Esophagus muscularis mucosa (tissue), 4 donors: ENCODE results near the gene ST8SIA6. TPM values are rescaled to one million over a fixed set of nuclear protein-coding genes. Genes with fewer than 3 reads are reported as not detected.

ENCODE experiments used
- DNase-seq: peaks from one replicate; pipeline ENCODE4 v3.0.0-alpha.2; 2017; ENCODE audit errors: extremely low spot score
- H3K27ac ChIP-seq, 4 donors: fragments of 200-600 bp; sonication (generic); replicated peaks in 1 of 4; 1 replicate in 3 of 4; 2 replicates in 1 of 4; pipeline ENCODE4 v1.5.1; 2016 to 2019; ENCODE audit warnings: mild to moderate bottlenecking in 1 of 4
- H3K27me3 ChIP-seq, 4 donors: fragments of 200-600 bp; sonication (generic); one replicate each; pipeline versions ENCODE4 v1.5.1 to v1.6.0; 2016 to 2019
- H3K36me3 ChIP-seq, 4 donors: fragments of 200-600 bp; sonication (generic); one replicate each; pipeline ENCODE4 v1.5.1; 2016 to 2019
- H3K4me1 ChIP-seq, 4 donors: fragments of 200-600 bp; sonication (generic); one replicate each; pipeline ENCODE4 v1.5.1; 2016 to 2019
- H3K4me3 ChIP-seq, 4 donors: fragments of 200-600 bp; sonication (generic); 1 replicate in 2 of 4; 2 replicates in 2 of 4; pipeline ENCODE4 v1.5.1; 2016 to 2019; ENCODE audit warnings: mild to moderate bottlenecking in 4 of 4, moderate library complexity in 1 of 4
- H3K9me3 ChIP-seq, 4 donors: fragments of 200-600 bp; sonication (generic); 1 replicate in 3 of 4; 2 replicates in 1 of 4; pipeline ENCODE4 v1.5.1; 2016 to 2019
- CTCF ChIP-seq, 3 experiments: fragments of 200-600 bp in 2 of 3; fragments of 450-650 bp in 1 of 3; sonication (generic) in 2 of 3; IDR thresholded peaks; one replicate each; pipeline ENCODE4 v1.5.1; 2017 to 2019; ENCODE audit warnings: antibody characterized with exemption in 3 of 3, mild to moderate bottlenecking in 2 of 3, moderate library complexity in 1 of 3
- EP300 ChIP-seq: sonication (generic); formaldehyde crosslinking; IDR thresholded peaks from one replicate; pipeline ENCODE4 v1.6.1; 2017; ENCODE audit warnings: antibody characterized with exemption
- POLR2A ChIP-seq: fragments of 450-650 bp; IDR thresholded peaks from one replicate; pipeline ENCODE4 v1.6.1; 2017; ENCODE audit warnings: antibody characterized with exemption, moderate library complexity, mild to moderate bottlenecking, low read depth
- POLR2AphosphoS5 ChIP-seq, 2 donors: sonication (generic); formaldehyde crosslinking; IDR thresholded peaks; one replicate each; pipeline ENCODE4 v1.6.1; 2017; ENCODE audit warnings: antibody characterized with exemption in 2 of 2
- WGBS: methylation state at CpG from one replicate; pipeline ENCODE4 v1.1.5; 2018; 5-methylcytosine and 5-hydroxymethylcytosine counted together
- intact Hi-C: fragments of 100-400 bp; cut with DNase I; formaldehyde crosslinking; loops from one replicate; pipeline ENCODE4 v1.15.1; 2023
- total RNA-seq, 4 donors: library from RNA; depleted of rRNA; stranded (reverse); fragments of >200 nt; gene quantifications; one replicate each; pipeline versions ENCODE4 v1.1.0 to v1.2.1, GENCODE V29; 2016

The ST8SIA6 gene
- total RNA-seq, 4 donors from 2014 or later, result 1.2 to 1.8 (median 1.3) TPM

GRCh38 chr10:17413876-17414275, 40.5 kb downstream of the ST8SIA6 start:
- intact Hi-C loops, result no loop called here
- DNase-seq, result no peak
- no peak for TF ChIP-seq POLR2AphosphoS5 (IDR thresholded peaks at IDR 0.05)
- no peak for TF ChIP-seq CTCF (IDR thresholded peaks at IDR 0.05)
- TF ChIP-seq POLR2A, result no peak
- no peak for TF ChIP-seq EP300
- Histone ChIP-seq H3K9me3 (peaks cover 0 to 4% (median 0%) of the 10 kb centered on the region in 4 donors), H3K36me3 (no peaks in the 10 kb centered on the region), H3K4me1 (no peaks in the 10 kb centered on the region), H3K4me3 (no peak overlapping the region), H3K27ac (no peak overlapping the region), H3K27me3 (peaks cover 0 to 11% (median 0%) of the 10 kb centered on the region in 4 donors)
- WGBS, result 93% methylated on average over 2 of the region's 2 CpGs

- Histone ChIP-seq H3K4me1 (no peaks in the 10 kb centered on the region), H3K9me3 (peaks cover 0 to 4% (median 0%) of the 10 kb centered on the region in 4 donors), H3K4me3 (no peak overlapping the region), H3K36me3 (no peaks in the 10 kb centered on the region), H3K27ac (no peak overlapping the region), H3K27me3 (peaks cover 0 to 8% (median 0%) of the 10 kb centered on the region in 4 donors)
- no peak for TF ChIP-seq POLR2A
- TF ChIP-seq EP300, result no peak
- no peak for TF ChIP-seq POLR2AphosphoS5 (IDR thresholded peaks at IDR 0.05)
- no peak for TF ChIP-seq CTCF (IDR thresholded peaks at IDR 0.05)
- no peak for DNase-seq
- 75% methylated on average over 2 of the region's 2 CpGs for WGBS
- intact Hi-C loops, result no loop called here
Measured at GRCh38 chr10:17412323-17412722, 42.1 kb downstream of the ST8SIA6 start.

GRCh38 chr10:17410907-17411306, 43.5 kb downstream of the ST8SIA6 start:
- Histone ChIP-seq H3K27ac (no peak overlapping the region), H3K4me3 (no peak overlapping the region), H3K36me3 (no peaks in the 10 kb centered on the region), H3K27me3 (no peaks in the 10 kb centered on the region), H3K4me1 (no peaks in the 10 kb centered on the region), H3K9me3 (peaks cover 0 to 4% (median 0%) of the 10 kb centered on the region in 4 donors)
- DNase-seq, result no peak
- intact Hi-C loops, result no loop called here
- TF ChIP-seq POLR2A, result no peak
- TF ChIP-seq POLR2AphosphoS5 (IDR thresholded peaks at IDR 0.05), result no peak
- TF ChIP-seq EP300, result no peak
- no peak for TF ChIP-seq CTCF (IDR thresholded peaks at IDR 0.05)
- 71% methylated on average over 5 of the region's 5 CpGs for WGBS

- intact Hi-C loops, result no loop called here
- Histone ChIP-seq H3K27me3 (no peaks in the 10 kb centered on the region), H3K4me3 (no peak overlapping the region), H3K9me3 (peaks cover 0 to under 1% (median 0%) of the 10 kb centered on the region in 4 donors), H3K36me3 (no peaks in the 10 kb centered on the region), H3K27ac (no peak overlapping the region), H3K4me1 (no peaks in the 10 kb centered on the region)
- TF ChIP-seq CTCF (IDR thresholded peaks at IDR 0.05) (peak in 2 of 3 experiments; percentile 10 to 29), POLR2AphosphoS5 (IDR thresholded peaks at IDR 0.05) (no peak), EP300 (no peak), POLR2A (no peak)
- DNase-seq, result no peak
- 90% methylated on average over 5 of the region's 5 CpGs for WGBS
Measured at GRCh38 chr10:17409170-17409733, 45.1 kb downstream of the ST8SIA6 start.

DNA sequence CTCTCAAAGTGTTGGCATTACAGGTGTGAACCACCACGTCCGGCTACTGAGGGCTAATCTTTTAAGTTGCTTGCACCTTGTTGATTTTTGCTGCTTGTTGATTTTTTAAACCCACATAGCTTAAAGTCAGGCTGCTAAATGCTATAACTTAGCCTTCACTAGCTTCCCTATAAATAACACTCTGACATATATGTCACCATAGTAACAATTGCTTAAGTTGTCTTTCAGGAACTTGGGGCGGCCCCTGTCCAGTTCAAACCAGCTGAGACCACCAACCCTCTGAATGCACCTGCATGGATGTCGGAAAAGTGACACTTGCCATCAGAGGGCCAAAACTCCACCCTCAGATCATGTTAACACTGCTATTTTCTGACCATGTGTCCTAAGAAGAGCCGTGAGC, 47.3 kb downstream of the ST8SIA6 start:
- intact Hi-C loops, result no loop called here

More for the DNA sequence above, 47.3 kb downstream of the ST8SIA6 start:
- H3K27ac ChIP-seq, result no peak overlapping the region
- no peaks in the 10 kb centered on the region for H3K4me1 ChIP-seq
- H3K27me3 ChIP-seq, result no peaks in the 10 kb centered on the region
- DNase-seq, result no peak
- 86% methylated on average over 5 of the region's 5 CpGs for WGBS
- TF ChIP-seq POLR2A (no peak), POLR2AphosphoS5 (IDR thresholded peaks at IDR 0.05) (no peak), EP300 (no peak), CTCF (IDR thresholded peaks at IDR 0.05) (no peak)
- H3K9me3 ChIP-seq, result no peaks in the 10 kb centered on the region
- H3K4me3 ChIP-seq, result no peak overlapping the region
- no peaks in the 10 kb centered on the region for H3K36me3 ChIP-seq
